OCI-LY3 (cell line): ENCODE data around the gene MDH1B.

Experiments used
- H2AFZ ChIP-seq: fragments of 200-600, 300-600 bp; shearing (Covaris generic); 2 replicates; pipeline ENCODE4 v1.6.0; 2014; ENCODE audit warnings: antibody characterized with exemption, low read depth, low read length
- H3K27ac ChIP-seq: fragments of 200-600, 300-600 bp; sonication (generic); 2 replicates; pipeline ENCODE4 v1.5.1; 2014; ENCODE audit warnings: mild to moderate bottlenecking, low read length, moderate library complexity, mixed read lengths
- H3K27me3 ChIP-seq: fragments of 200-600, 300-600 bp; sonication (generic); 2 replicates; pipeline ENCODE4 v1.6.1; 2014; ENCODE audit warnings: low read depth, low read length, mixed read lengths
- H3K36me3 ChIP-seq: fragments of 200-600, 300-600 bp; sonication (generic); replicated peaks from 2 replicates; pipeline ENCODE3; 2014; ENCODE audit warnings: low read depth, low read length, mixed read lengths
- H3K4me1 ChIP-seq: fragments of 300-600, 200-600 bp; sonication (generic); 2 replicates; pipeline ENCODE4 v1.6.1; 2014; ENCODE audit warnings: low read length, mixed read lengths
- H3K4me2 ChIP-seq: fragments of 200-600, 300-600 bp; sonication (generic); 2 replicates; pipeline ENCODE4 v1.6.1; 2014; ENCODE audit warnings: low read length, mixed read lengths
- H3K4me3 ChIP-seq: fragments of 300-600, 200-600 bp; sonication (generic); 2 replicates; pipeline ENCODE4 v1.5.1; 2014; ENCODE audit warnings: antibody characterized with exemption, mild to moderate bottlenecking, low read length, moderate library complexity
- H3K79me2 ChIP-seq: fragments of 300-600, 200-600 bp; shearing (Covaris generic); 2 replicates; pipeline ENCODE4 v1.6.1; 2014; ENCODE audit warnings: mild to moderate bottlenecking, low read length, mixed read lengths
- H3K9ac ChIP-seq: fragments of 300-600, 200-600 bp; shearing (Covaris generic); 2 replicates; pipeline ENCODE4 v1.6.0; 2014; ENCODE audit warnings: mild to moderate bottlenecking, low read length, moderate library complexity
- H3K9me3 ChIP-seq: fragments of 200-600, 300-600 bp; shearing (Covaris generic); 2 replicates; pipeline ENCODE4 v1.6.1; 2014; ENCODE audit warnings: low read length, mixed read lengths; ENCODE audit not compliant: insufficient read depth
- H4K20me1 ChIP-seq: fragments of 200-600, 300-600 bp; sonication (generic); 2 replicates; pipeline ENCODE4 v1.6.1; 2016; ENCODE audit warnings: low read length, mixed read lengths; ENCODE audit not compliant: insufficient read depth
- CTCF ChIP-seq: fragments of 200-600, 300-600 bp; sonication (generic); IDR thresholded peaks from 2 replicates; pipeline ENCODE4 v1.5.1; 2014; ENCODE audit warnings: antibody characterized with exemption, low read length, low read depth
- EZH2phosphoT487 ChIP-seq: fragments of 200-600 bp; shearing (Covaris generic); IDR thresholded peaks from 2 replicates; pipeline ENCODE4 v1.6.1; 2018; ENCODE audit warnings: antibody characterized with exemption, mixed run types, low read depth

MDH1B gene

GRCh38 chr2:206780671-206781070, 15.5 kb upstream of the MDH1B start:
- H3K4me2 ChIP-seq = no peak overlapping the region
- TF ChIP-seq EZH2phosphoT487 (no peak), CTCF (no peak)
- H3K79me2 ChIP-seq = peaks cover 34% of the 10 kb centered on the region
- no peak overlapping the region for H3K27ac ChIP-seq
- H3K4me3 ChIP-seq = no peak overlapping the region
- H3K36me3 ChIP-seq = peaks cover 84% of the 10 kb centered on the region
- no peak overlapping the region for H3K9ac ChIP-seq
- no peak overlapping the region for H2AFZ ChIP-seq
- H3K9me3 ChIP-seq = 0 out of 2 replicates have a peak, but pooled peaks cover 3% of the 10 kb centered on the region
- peaks cover 9% of the 10 kb centered on the region; the same call in 1 of the 2 replicates for H3K4me1 ChIP-seq
- peaks cover 6% of the 10 kb centered on the region; the same call in 1 of the 2 replicates for H4K20me1 ChIP-seq
- no peaks in the 10 kb centered on the region for H3K27me3 ChIP-seq

- Histone ChIP-seq H3K9me3 (0 out of 2 replicates have a peak, but pooled peaks cover 3% of the 10 kb centered on the region), H3K9ac (no peak overlapping the region), H3K36me3 (peaks cover 76% of the 10 kb centered on the region), H3K27ac (no peak overlapping the region), H2AFZ (no peak overlapping the region), H3K27me3 (no peaks in the 10 kb centered on the region), H3K4me1 (peaks cover 7% of the 10 kb centered on the region), H3K4me3 (no peak overlapping the region), H4K20me1 (no peaks in the 10 kb centered on the region), H3K4me2 (no peak overlapping the region), H3K79me2 (peaks cover 26% of the 10 kb centered on the region)
- no peak for TF ChIP-seq CTCF
- TF ChIP-seq EZH2phosphoT487 = no peak
Measured at GRCh38 chr2:206776432-206776831, 11.3 kb upstream of the MDH1B start.

DNA sequence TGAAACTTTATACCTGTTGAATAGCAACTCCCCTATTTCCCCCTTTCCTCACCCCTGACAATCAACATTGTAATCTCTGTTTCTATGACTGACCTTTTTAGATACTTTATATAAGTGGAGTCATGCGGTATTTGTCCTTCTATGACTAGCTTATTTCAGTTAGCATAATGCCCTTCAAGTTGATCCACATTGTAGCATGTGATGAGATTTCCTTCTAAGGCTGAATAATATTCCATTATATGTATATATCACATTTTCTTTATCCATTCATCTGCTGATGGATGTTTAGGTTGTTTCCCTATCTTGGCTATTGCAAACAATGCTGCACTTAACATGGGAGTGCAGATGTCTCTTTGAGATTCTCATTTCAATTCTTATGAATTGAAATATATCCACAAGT, 9.7 kb upstream of the MDH1B start:
- no peak overlapping the region for H3K4me2 ChIP-seq
- H3K36me3 ChIP-seq = peaks cover 67% of the 10 kb centered on the region
- H3K4me3 ChIP-seq = no peak overlapping the region
- peaks cover 26% of the 10 kb centered on the region for H3K79me2 ChIP-seq
- H3K27me3 ChIP-seq = no peaks in the 10 kb centered on the region
- no peak for TF ChIP-seq CTCF
- no peak for TF ChIP-seq EZH2phosphoT487
- H4K20me1 ChIP-seq = no peaks in the 10 kb centered on the region
- H2AFZ ChIP-seq = no peak overlapping the region
- H3K4me1 ChIP-seq = peaks cover 7% of the 10 kb centered on the region
- no peaks in the 10 kb centered on the region for H3K9me3 ChIP-seq
- H3K9ac ChIP-seq = no peak overlapping the region
- H3K27ac ChIP-seq = no peak overlapping the region

GRCh38 chr2:206766057-206766930, 1.2 kb upstream of the MDH1B start:
- Histone ChIP-seq H3K27ac (no peak overlapping the region), H3K36me3 (peaks cover 17% of the 10 kb centered on the region), H3K9me3 (no peaks in the 10 kb centered on the region), H3K9ac (peak overlapping the region; percentile 90), H3K4me3 (peak overlapping the region; percentile 99), H3K4me1 (peaks cover 11% of the 10 kb centered on the region), H2AFZ (no peak overlapping the region), H3K4me2 (peak overlapping the region; percentile 91), H4K20me1 (no peaks in the 10 kb centered on the region), H3K27me3 (peaks cover 13% of the 10 kb centered on the region; the same call in 1 of the 2 replicates), H3K79me2 (peaks cover 34% of the 10 kb centered on the region)
- TF ChIP-seq EZH2phosphoT487 (no peak), CTCF (no peak)
